ENCODE measurements around the gene SFI1.

- TF ChIP-seq CTCF (conservative IDR thresholded peaks at IDR 0.05; ENCODE audit: low read depth, low read length) = no peak
- TF ChIP-seq EZH2 (IDR thresholded peaks at IDR 0.05; ENCODE audit: borderline replicate concordance, low read depth, low read length, poor library complexity, severe bottlenecking) = no peak
These were observed 92.8 kb downstream of the SFI1 start for GRCh38 chr22:31588970-31589675.
